HG03457 (cell line): ENCODE results near the gene TENM4.

Experiments
- ATAC-seq: cut with Tn5 transposase; IDR thresholded peaks from one replicate; pipeline ENCODE4 v1.9.1; 2021; ENCODE audit warnings: moderate number of reproducible peaks; ENCODE audit not compliant: unreplicated experiment

The TENM4 gene

GRCh38 chr11:79035881-79036280 lies 404.9 kb downstream of the TENM4 start:
- no peak for ATAC-seq

- no peak for ATAC-seq
These were observed 407.0 kb downstream of the TENM4 start for GRCh38 chr11:79033833-79034232.

- ATAC-seq: no peak
These were observed 410.4 kb downstream of the TENM4 start for GRCh38 chr11:79030448-79030847.

GRCh38 chr11:79028225-79028624 lies 412.6 kb downstream of the TENM4 start:
- no peak for ATAC-seq

GRCh38 chr11:79026803-79027445 lies 413.9 kb downstream of the TENM4 start:
- no peak for ATAC-seq

- ATAC-seq: no peak
These were observed 415.2 kb downstream of the TENM4 start for GRCh38 chr11:79025622-79026021.

- ATAC-seq: no peak
These were observed 415.7 kb downstream of the TENM4 start for GRCh38 chr11:79025097-79025496.

GRCh38 chr11:79022265-79022664 lies 418.6 kb downstream of the TENM4 start:
- no peak for ATAC-seq

- no peak for ATAC-seq
These were observed 419.2 kb downstream of the TENM4 start for GRCh38 chr11:79021601-79022000.

- no peak for ATAC-seq
These were observed 420.9 kb downstream of the TENM4 start for GRCh38 chr11:79019975-79020374.

- no peak for ATAC-seq
These were observed 421.6 kb downstream of the TENM4 start for GRCh38 chr11:79019277-79019676.

- ATAC-seq: no peak
These were observed 422.4 kb downstream of the TENM4 start for GRCh38 chr11:79018371-79018849.

- ATAC-seq: no peak
These were observed 423.0 kb downstream of the TENM4 start for GRCh38 chr11:79017811-79018210.

- no peak for ATAC-seq
These were observed 427.3 kb downstream of the TENM4 start for GRCh38 chr11:79013509-79013908.

GRCh38 chr11:79011357-79011756 lies 429.5 kb downstream of the TENM4 start:
- ATAC-seq: no peak

GRCh38 chr11:79007771-79008402 lies 432.9 kb downstream of the TENM4 start:
- no peak for ATAC-seq

- ATAC-seq: no peak
These were observed 434.0 kb downstream of the TENM4 start for GRCh38 chr11:79006854-79007253.

- no peak for ATAC-seq
These were observed 444.8 kb downstream of the TENM4 start for GRCh38 chr11:78996007-78996406.

- no peak for ATAC-seq
These were observed 445.7 kb downstream of the TENM4 start for GRCh38 chr11:78995171-78995570.

GRCh38 chr11:78993802-78994430 lies 446.9 kb downstream of the TENM4 start:
- no peak for ATAC-seq

GRCh38 chr11:78991681-78992080 lies 449.1 kb downstream of the TENM4 start:
- no peak for ATAC-seq

- ATAC-seq: no peak
These were observed 450.6 kb downstream of the TENM4 start for GRCh38 chr11:78990261-78990660.
